ENCODE results near the gene CPN2. TPM values are rescaled to one million over a fixed set of nuclear protein-coding genes. Genes with fewer than 3 reads are reported as not detected.

The CPN2 gene
- total and polyA plus RNA-seq, 2 of the 13 experiments (the other 11 are each of a cell fraction or from before 2014, with no cell fraction given) = 26.7 to 27.7 TPM

DNA sequence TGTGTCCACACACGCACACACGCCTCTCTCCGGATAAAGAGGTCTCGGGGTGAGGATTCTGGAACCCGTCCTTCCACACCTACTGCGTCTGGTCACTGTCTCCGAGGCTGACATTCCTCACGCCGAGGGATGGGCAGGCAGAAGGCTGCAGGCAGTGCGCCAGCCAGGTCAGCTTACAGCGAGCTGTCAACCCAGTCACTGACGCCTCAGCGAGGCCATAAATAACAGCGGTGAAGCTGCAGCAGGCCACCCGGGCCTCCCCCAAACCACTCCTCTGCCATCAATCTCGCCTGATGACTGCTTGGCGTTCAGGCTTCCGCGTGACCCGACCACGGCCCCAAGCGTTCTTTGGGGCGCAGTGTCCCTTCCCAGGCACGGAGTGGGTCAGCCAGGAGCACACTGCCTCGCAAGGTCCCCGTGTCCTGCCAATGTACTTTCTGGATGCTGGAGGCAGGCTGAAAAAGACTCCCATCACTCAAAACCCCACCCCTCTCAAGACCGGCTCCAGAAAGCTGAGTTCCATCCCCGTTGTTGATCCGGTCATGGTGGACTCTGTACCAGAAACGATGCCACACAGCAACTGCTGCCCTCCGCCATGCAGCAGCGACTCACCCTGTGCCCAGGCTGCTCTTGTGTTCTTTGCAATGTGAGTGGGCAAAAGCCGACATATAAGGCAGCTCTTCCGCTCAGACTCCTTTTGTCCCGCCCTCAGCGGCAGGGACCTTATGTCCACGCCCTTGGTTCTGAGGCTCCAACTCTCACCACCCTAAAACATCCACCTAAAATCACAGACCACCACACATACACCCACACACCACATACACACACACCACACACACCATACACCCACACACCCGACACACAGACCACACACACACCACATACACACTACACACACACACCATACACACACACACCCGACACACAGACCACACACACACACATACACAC, 27.1 kb downstream of the CPN2 start (continued):
- TF ChIP-seq ZNF775 (CRISPR knock-in tag; IDR thresholded peaks at IDR 0.05; ENCODE audit: borderline replicate concordance) = no peak
- no peak for TF ChIP-seq SMARCC2 (IDR thresholded peaks at IDR 0.05)
- no peak for TF ChIP-seq PHF5A (CRISPR knock-in tag; IDR thresholded peaks at IDR 0.05; ENCODE audit: low read depth, unreplicated experiment)
- TF ChIP-seq ATF7-NPFF (CRISPR knock-in tag; IDR thresholded peaks at IDR 0.05; ENCODE audit: low read depth) = no peak
- TF ChIP-seq ZZZ3 (CRISPR knock-in tag; IDR thresholded peaks at IDR 0.05; ENCODE audit: borderline replicate concordance) = no peak
- TF ChIP-seq NCOA1 (CRISPR knock-in tag; IDR thresholded peaks at IDR 0.05) = no peak
- no peak for TF ChIP-seq ZEB1 (IDR thresholded peaks at IDR 0.05; ENCODE audit: insufficient replicate concordance, low read depth)
- TF ChIP-seq TARDBP (CRISPR knock-in tag; IDR thresholded peaks at IDR 0.05) = no peak
- TF ChIP-seq ZNF644 (CRISPR knock-in tag; IDR thresholded peaks at IDR 0.05; ENCODE audit: low read depth) = no peak
- TF ChIP-seq, protein P1, sequence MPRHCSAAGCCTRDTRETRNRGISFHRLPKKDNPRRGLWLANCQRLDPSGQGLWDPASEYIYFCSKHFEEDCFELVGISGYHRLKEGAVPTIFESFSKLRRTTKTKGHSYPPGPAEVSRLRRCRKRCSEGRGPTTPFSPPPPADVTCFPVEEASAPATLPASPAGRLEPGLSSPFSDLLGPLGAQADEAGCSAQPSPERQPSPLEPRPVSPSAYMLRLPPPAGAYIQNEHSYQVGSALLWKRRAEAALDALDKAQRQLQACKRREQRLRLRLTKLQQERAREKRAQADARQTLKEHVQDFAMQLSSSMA (CRISPR knock-in tag; IDR thresholded peaks at IDR 0.05) = no peak
- no peak for TF ChIP-seq RFX3 (CRISPR knock-in tag; IDR thresholded peaks at IDR 0.05)
- no peak for TF ChIP-seq ZFP36L2 (CRISPR knock-in tag; IDR thresholded peaks at IDR 0.05)
- TF ChIP-seq, protein P2, sequence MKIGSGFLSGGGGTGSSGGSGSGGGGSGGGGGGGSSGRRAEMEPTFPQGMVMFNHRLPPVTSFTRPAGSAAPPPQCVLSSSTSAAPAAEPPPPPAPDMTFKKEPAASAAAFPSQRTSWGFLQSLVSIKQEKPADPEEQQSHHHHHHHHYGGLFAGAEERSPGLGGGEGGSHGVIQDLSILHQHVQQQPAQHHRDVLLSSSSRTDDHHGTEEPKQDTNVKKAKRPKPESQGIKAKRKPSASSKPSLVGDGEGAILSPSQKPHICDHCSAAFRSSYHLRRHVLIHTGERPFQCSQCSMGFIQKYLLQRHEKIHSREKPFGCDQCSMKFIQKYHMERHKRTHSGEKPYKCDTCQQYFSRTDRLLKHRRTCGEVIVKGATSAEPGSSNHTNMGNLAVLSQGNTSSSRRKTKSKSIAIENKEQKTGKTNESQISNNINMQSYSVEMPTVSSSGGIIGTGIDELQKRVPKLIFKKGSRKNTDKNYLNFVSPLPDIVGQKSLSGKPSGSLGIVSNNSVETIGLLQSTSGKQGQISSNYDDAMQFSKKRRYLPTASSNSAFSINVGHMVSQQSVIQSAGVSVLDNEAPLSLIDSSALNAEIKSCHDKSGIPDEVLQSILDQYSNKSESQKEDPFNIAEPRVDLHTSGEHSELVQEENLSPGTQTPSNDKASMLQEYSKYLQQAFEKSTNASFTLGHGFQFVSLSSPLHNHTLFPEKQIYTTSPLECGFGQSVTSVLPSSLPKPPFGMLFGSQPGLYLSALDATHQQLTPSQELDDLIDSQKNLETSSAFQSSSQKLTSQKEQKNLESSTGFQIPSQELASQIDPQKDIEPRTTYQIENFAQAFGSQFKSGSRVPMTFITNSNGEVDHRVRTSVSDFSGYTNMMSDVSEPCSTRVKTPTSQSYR (CRISPR knock-in tag; IDR thresholded peaks at IDR 0.05; ENCODE audit: borderline replicate concordance) = no peak
- no peak for TF ChIP-seq REPIN1 (CRISPR knock-in tag; IDR thresholded peaks at IDR 0.05; ENCODE audit: borderline replicate concordance, low read depth)
- TF ChIP-seq, protein P3, sequence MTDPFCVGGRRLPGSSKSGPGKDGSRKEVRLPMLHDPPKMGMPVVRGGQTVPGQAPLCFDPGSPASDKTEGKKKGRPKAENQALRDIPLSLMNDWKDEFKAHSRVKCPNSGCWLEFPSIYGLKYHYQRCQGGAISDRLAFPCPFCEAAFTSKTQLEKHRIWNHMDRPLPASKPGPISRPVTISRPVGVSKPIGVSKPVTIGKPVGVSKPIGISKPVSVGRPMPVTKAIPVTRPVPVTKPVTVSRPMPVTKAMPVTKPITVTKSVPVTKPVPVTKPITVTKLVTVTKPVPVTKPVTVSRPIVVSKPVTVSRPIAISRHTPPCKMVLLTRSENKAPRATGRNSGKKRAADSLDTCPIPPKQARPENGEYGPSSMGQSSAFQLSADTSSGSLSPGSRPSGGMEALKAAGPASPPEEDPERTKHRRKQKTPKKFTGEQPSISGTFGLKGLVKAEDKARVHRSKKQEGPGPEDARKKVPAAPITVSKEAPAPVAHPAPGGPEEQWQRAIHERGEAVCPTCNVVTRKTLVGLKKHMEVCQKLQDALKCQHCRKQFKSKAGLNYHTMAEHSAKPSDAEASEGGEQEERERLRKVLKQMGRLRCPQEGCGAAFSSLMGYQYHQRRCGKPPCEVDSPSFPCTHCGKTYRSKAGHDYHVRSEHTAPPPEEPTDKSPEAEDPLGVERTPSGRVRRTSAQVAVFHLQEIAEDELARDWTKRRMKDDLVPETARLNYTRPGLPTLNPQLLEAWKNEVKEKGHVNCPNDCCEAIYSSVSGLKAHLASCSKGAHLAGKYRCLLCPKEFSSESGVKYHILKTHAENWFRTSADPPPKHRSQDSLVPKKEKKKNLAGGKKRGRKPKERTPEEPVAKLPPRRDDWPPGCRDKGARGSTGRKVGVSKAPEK (CRISPR knock-in tag; IDR thresholded peaks at IDR 0.05; ENCODE audit: borderline replicate concordance) = no peak
- TF ChIP-seq, protein P4, sequence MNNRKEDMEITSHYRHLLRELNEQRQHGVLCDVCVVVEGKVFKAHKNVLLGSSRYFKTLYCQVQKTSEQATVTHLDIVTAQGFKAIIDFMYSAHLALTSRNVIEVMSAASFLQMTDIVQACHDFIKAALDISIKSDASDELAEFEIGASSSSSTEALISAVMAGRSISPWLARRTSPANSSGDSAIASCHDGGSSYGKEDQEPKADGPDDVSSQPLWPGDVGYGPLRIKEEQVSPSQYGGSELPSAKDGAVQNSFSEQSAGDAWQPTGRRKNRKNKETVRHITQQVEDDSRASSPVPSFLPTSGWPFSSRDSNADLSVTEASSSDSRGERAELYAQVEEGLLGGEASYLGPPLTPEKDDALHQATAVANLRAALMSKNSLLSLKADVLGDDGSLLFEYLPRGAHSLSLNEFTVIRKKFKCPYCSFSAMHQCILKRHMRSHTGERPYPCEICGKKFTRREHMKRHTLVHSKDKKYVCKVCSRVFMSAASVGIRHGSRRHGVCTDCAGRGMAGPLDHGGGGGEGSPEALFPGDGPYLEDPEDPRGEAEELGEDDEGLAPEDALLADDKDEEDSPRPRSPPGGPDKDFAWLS (CRISPR knock-in tag; IDR thresholded peaks at IDR 0.05; ENCODE audit: borderline replicate concordance) = no peak
